HepG2 (cell line): Measurements from ENCODE around the gene LYZL6. TPM values are rescaled to one million over a fixed set of nuclear protein-coding genes. Genes with fewer than 3 reads are reported as not detected.

Source experiments
- ATAC-seq: fragments of 200-7000 bp; cut with Tn5 transposase; 3 replicates; pipeline ENCODE4 v1.9.1; 2020; ENCODE audit warnings: mild to moderate bottlenecking, moderate library complexity
- BruUV-seq: library from RNA; stranded (reverse); fragments of 400-500 nt; replicated peaks from 2 replicates; lab custom pipeline; 2021; lab: Mats Ljungman, UMichigan
- CTCF ChIA-PET: fragments of 300-600 bp; formaldehyde crosslinking; extraction: SDS; loops from one replicate; lab custom pipeline; 2021; ENCODE audit warnings: low total read pairs, inconsistent platforms, low intra/inter-chr PET ratio; lab: Yijun Ruan, JAX
- POLR2A ChIA-PET: fragments of 350-600 bp; sonication (Branson Sonifier 250); formaldehyde crosslinking; loops from one replicate; lab custom pipeline; 2020; ENCODE audit warnings: antibody characterized with exemption, inconsistent platforms; lab: Yijun Ruan, JAX
- DNase-seq: peaks from one replicate; pipeline ENCODE4 v3.0.0-alpha.2; 2015; ENCODE audit warnings: low spot score
- FAIRE-seq: peaks from 3 replicates; lab custom pipeline; 2011; peaks lifted over from hg19 to GRCh38; lab: Jason Lieb, UNC
- H2AFZ ChIP-seq: one replicate; pipeline ENCODE4 v1.6.1; 2011; ENCODE audit warnings: low read length, inconsistent platforms
- H3K27ac ChIP-seq: fragments of 300-600 bp; 3 replicates; pipeline ENCODE4 v1.8.0; 2011; ENCODE audit warnings: mixed run types, mild to moderate bottlenecking, mixed read lengths, low read length, inconsistent platforms; ENCODE audit not compliant: insufficient read depth; ENCODE audit errors: extremely low read length
- H3K27me3 ChIP-seq, 2 experiments: fragments of 200-600 bp in 1 of 2; 2 replicates in 1 of 2; 3 replicates in 1 of 2; pipeline versions ENCODE4 v1.6.0 to v1.8.0; 2011; ENCODE audit warnings: low read length in 2 of 2, mild to moderate bottlenecking in 2 of 2, moderate library complexity in 2 of 2, inconsistent platforms in 1 of 2; ENCODE audit not compliant: insufficient read depth in 2 of 2, control insufficient read depth in 1 of 2
- H3K36me3 ChIP-seq, 2 experiments: fragments of 200-600 bp in 1 of 2; replicated peaks in 1 of 2; 2 replicates in 1 of 2; 3 replicates in 1 of 2; pipeline versions ENCODE4 v1.5.1 to v1.8.0; 2011; ENCODE audit warnings: low read length in 2 of 2, inconsistent platforms in 1 of 2; ENCODE audit not compliant: insufficient read depth in 2 of 2, control insufficient read depth in 1 of 2
- H3K4me1 ChIP-seq: 2 replicates; pipeline ENCODE4 v1.5.1; 2012; ENCODE audit warnings: low read length, inconsistent platforms; ENCODE audit not compliant: insufficient read depth
- H3K4me2 ChIP-seq: 2 replicates; pipeline ENCODE4 v1.6.0; 2011; ENCODE audit warnings: low read depth, low read length, inconsistent platforms
- H3K4me3 ChIP-seq, 3 experiments: fragments of 200-600 bp in 1 of 3; sonication (generic), shearing (Covaris generic) in 1 of 3; replicated peaks in 1 of 3; 2 replicates each; pipeline ENCODE4 v1.5.1; 2011 to 2016; ENCODE audit warnings: low read length in 3 of 3, inconsistent platforms in 2 of 3, low read depth in 2 of 3, mild to moderate bottlenecking in 2 of 3, control low read depth in 1 of 3, mixed read lengths in 1 of 3; ENCODE audit not compliant: insufficient read depth in 1 of 3
- H3K79me2 ChIP-seq: one replicate; pipeline ENCODE4 v1.6.1; 2011; ENCODE audit warnings: low read length, inconsistent platforms; ENCODE audit not compliant: insufficient read depth
- H3K9ac ChIP-seq: 2 replicates; pipeline ENCODE4 v1.6.0; 2011; ENCODE audit warnings: mild to moderate bottlenecking, low read depth, low read length, inconsistent platforms; ENCODE audit not compliant: insufficient read depth
- H3K9me3 ChIP-seq: 2 replicates; pipeline ENCODE4 v1.5.1; 2012; ENCODE audit warnings: mild to moderate bottlenecking, low read length
- H4K20me1 ChIP-seq: 2 replicates; pipeline ENCODE4 v1.6.0; 2011; ENCODE audit warnings: inconsistent platforms, mild to moderate bottlenecking, low read length, moderate library complexity; ENCODE audit not compliant: insufficient read depth
- BCLAF1 ChIP-seq: fragments of 450-650 bp; IDR thresholded peaks from 2 replicates; pipeline ENCODE4 v1.6.1; 2017; ENCODE audit warnings: mild to moderate bottlenecking
- DNMT1 ChIP-seq: sonication (generic); formaldehyde crosslinking; IDR thresholded peaks from 2 replicates; pipeline ENCODE4 v1.5.1; 2020; ENCODE audit warnings: mild to moderate bottlenecking, missing genetic modification reagents
- DPF2 ChIP-seq: sonication (generic); formaldehyde crosslinking; IDR thresholded peaks from 2 replicates; pipeline ENCODE4 v1.4.0; 2020; ENCODE audit warnings: mild to moderate bottlenecking, low read depth, missing genetic modification reagents, borderline replicate concordance
- MED13 ChIP-seq: sonication (generic); formaldehyde crosslinking; IDR thresholded peaks from 2 replicates; pipeline ENCODE4 v1.5.0; 2020; ENCODE audit warnings: missing genetic modification reagents
- RNF2 ChIP-seq: fragments of 450-650 bp; conservative IDR thresholded peaks from 2 replicates; pipeline ENCODE4 v1.6.1; 2016; ENCODE audit warnings: low read depth
- SRSF1 ChIP-seq: fragments of 200-400 bp; formaldehyde crosslinking; optimal IDR thresholded peaks from 2 replicates; pipeline ENCODE3; 2017; ENCODE audit warnings: mild to moderate bottlenecking, low read depth, low read length, moderate library complexity
- TFE3 ChIP-seq: IDR thresholded peaks from 2 replicates; pipeline ENCODE4 v1.6.1; 2016
- ZFX ChIP-seq: sonication (generic); formaldehyde crosslinking; IDR thresholded peaks from 2 replicates; pipeline ENCODE4 v1.4.0; 2020; ENCODE audit warnings: mild to moderate bottlenecking, low read depth, missing genetic modification reagents, moderate library complexity
- ZNF326 ChIP-seq: sonication (generic); formaldehyde crosslinking; IDR thresholded peaks from 2 replicates; pipeline ENCODE4 v1.4.0; 2020; ENCODE audit warnings: missing genetic modification reagents, borderline replicate concordance
- ZNF383 ChIP-seq: sonication (generic); formaldehyde crosslinking; IDR thresholded peaks from 2 replicates; pipeline ENCODE4 v1.4.0; 2020; ENCODE audit warnings: missing genetic modification reagents, mild to moderate bottlenecking, borderline replicate concordance
- ZNF496 ChIP-seq: sonication (generic); formaldehyde crosslinking; IDR thresholded peaks from 2 replicates; pipeline ENCODE4 v1.8.1; 2023; ENCODE audit warnings: mild to moderate bottlenecking, moderate library complexity, missing genetic modification reagents; ENCODE audit not compliant: insufficient replicate concordance
- ZNF879 ChIP-seq: sonication (generic); formaldehyde crosslinking; IDR thresholded peaks from 2 replicates; pipeline ENCODE4 v1.8.1; 2023; ENCODE audit warnings: missing genetic modification reagents
- WGBS: methylation state at CpG from one replicate; pipeline ENCODE4 v1.1.6; 2017; ENCODE audit warnings: low lambda C conversion rate; 5-methylcytosine and 5-hydroxymethylcytosine counted together
- in situ Hi-C: cut with HindIII; loops from 2 replicates; pipeline ENCODE4 v1.10.0; 2017; ENCODE audit warnings: low pct_unique_long_range_greater_than_20kb; ENCODE audit not compliant: extremely low pct_ligation_motif_present
- intact Hi-C: fragments of 100-400 bp; cut with micrococcal nuclease; formaldehyde crosslinking; loops from one replicate; pipeline ENCODE4 v1.10.0; 2022; ENCODE audit not compliant: unreplicated experiment
- polyA plus RNA-seq, 8 experiments: library from polyadenylated mRNA; depleted of rRNA in 3 of 8; stranded (reverse) in 7 of 8; unstranded in 1 of 8; fragments of >200 nt; fragmentation: Illumina TruSeq in 4 of 8; extraction: Trizol in 4 of 8; gene quantifications; 2 replicates each; pipeline versions ENCODE4 v1.2.1 to v1.2.3, GENCODE V29; 2011 to 2016; ENCODE audit warnings: low read depth in 4 of 8, missing spikeins in 1 of 8, mixed read lengths in 1 of 8; ENCODE audit not compliant: insufficient read depth in 1 of 8
- total RNA-seq, 5 experiments: library from RNA; depleted of rRNA; stranded (reverse); fragments of >200 nt; fragmentation: Illumina TruSeq; extraction: Trizol; gene quantifications; 2 replicates each; pipeline ENCODE4 v1.2.3, GENCODE V29; 2016; ENCODE audit warnings: low read depth in 1 of 5
- TF ChIP-seq, protein P1 (sequence below): sonication (generic); formaldehyde crosslinking; IDR thresholded peaks from 2 replicates; pipeline ENCODE4 v1.4.0; 2020; ENCODE audit warnings: missing genetic modification reagents, borderline replicate concordance

Gene LYZL6
- total and polyA plus RNA-seq, 2 of the 13 experiments (the other 11 are each of a cell fraction or from before 2014, with no cell fraction given), result not detected

DNA sequence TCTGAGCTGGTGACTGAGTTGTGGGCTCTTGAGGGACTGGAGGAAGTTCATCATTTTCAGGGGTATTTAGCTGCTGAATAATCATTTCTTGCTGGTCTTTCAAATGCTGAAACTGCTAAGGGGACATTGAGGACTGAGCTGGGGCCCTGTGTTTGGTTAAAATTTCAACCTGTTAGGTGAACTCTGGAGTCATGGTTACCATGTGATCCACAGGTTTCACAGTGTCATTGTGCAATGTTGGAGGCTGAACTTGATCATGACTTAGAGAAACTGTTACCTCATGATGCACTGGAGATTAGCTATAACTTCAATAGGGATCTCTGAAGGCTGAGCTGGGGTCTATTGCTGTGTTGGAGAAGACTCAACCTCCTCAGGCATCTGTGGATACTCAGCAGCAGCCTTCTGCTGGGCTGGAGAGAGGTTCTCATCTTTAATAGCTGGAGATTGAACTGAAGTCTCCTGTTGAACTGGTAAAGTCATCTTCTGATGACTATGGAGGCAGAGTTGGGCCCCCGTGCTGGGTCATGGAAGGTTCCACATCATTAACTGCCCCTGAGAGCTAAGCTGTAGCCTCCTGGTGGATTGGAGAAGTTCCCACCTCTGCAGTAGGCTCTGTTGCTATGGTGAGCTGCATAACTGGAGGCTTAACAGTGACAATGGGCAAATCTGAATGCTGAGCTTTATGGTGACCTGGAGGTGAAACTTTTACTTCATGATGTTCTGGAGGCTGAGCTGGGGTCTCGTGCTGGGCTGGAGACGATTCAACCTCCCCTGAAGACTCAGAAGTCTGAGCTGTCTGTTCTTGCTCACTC lies 28.2 kb downstream of the LYZL6 start (continued):
- TF ChIP-seq, protein P1, sequence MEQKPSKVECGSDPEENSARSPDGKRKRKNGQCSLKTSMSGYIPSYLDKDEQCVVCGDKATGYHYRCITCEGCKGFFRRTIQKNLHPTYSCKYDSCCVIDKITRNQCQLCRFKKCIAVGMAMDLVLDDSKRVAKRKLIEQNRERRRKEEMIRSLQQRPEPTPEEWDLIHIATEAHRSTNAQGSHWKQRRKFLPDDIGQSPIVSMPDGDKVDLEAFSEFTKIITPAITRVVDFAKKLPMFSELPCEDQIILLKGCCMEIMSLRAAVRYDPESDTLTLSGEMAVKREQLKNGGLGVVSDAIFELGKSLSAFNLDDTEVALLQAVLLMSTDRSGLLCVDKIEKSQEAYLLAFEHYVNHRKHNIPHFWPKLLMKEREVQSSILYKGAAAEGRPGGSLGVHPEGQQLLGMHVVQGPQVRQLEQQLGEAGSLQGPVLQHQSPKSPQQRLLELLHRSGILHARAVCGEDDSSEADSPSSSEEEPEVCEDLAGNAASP (CRISPR knock-in tag), result peak; percentile 47; the same call in 1 of the 2 replicates
- no peak for TF ChIP-seq ZNF879 (CRISPR knock-in tag)
- TF ChIP-seq ZFX (CRISPR knock-in tag), result no peak
- no peak for TF ChIP-seq RNF2
- TF ChIP-seq TFE3 (CRISPR knock-in tag), result peak; percentile 48; the same call in 1 of the 2 replicates
- no peak for TF ChIP-seq MED13
- TF ChIP-seq, all 625 proteins: peak for 12

DNA sequence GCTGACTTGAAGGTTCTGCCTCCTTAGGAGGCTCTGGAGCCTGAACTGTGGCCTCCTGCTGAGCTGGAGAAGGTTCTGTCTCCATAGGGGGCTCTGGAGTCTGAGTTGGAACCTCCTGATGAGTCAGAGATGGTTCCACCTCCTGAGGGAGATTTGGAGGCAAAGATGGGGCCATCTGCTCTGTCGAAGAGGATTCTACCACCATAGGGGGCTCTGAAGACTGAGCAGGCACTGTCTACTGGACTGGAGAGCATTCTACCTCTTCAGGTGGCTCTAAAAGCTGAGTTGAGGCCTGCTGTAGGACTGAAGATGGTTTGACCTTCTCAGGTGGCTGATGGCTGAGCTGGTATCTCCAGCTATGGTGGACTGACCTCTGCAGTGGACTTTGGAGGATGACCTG lies 29.2 kb downstream of the LYZL6 start:
- Histone ChIP-seq H3K9me3 (no peaks in the 10 kb centered on the region), H3K79me2 (no peaks in the 10 kb centered on the region), H3K27me3 (no peaks in the 10 kb centered on the region), H3K4me1 (peaks cover 34% of the 10 kb centered on the region), H3K9ac (no peak overlapping the region), H3K4me3 (no peak overlapping the region), H2AFZ (no peak overlapping the region), H3K36me3 (no peaks in the 10 kb centered on the region), H3K27ac (no peak overlapping the region), H4K20me1 (no peaks in the 10 kb centered on the region), H3K4me2 (no peak overlapping the region)
- in situ Hi-C loops, result no loop called here
- POLR2A ChIA-PET, result interaction anchor here (1.2 kb wide), 1 partner anchor 106 kb away, joined by 3 read pairs; the partner anchor contains the start of gene TAF15
- intact Hi-C loops, result no loop called here
- BruUV-seq, result no TSS peak
- no CpG with 5 or more reads among the region's 1 CpG for WGBS
- FAIRE-seq (no peak), ATAC-seq (no peak; the same call in 2 of the 3 replicates), DNase-seq (no peak)
- CTCF ChIA-PET, result no interaction called here
- no peak for TF ChIP-seq ZNF496 (CRISPR knock-in tag)
- TF ChIP-seq DNMT1 (CRISPR knock-in tag), result no peak
- no peak for TF ChIP-seq BCLAF1
- no peak for TF ChIP-seq ZNF383 (CRISPR knock-in tag)
- TF ChIP-seq ZNF326 (CRISPR knock-in tag), result no peak
- no peak for TF ChIP-seq DPF2 (CRISPR knock-in tag)
- no peak for TF ChIP-seq SRSF1
